22Rv1 (cell line): ENCODE measurements around the gene ERP27.

Source experiments
- ZFX ChIP-seq: fragments of 450-650 bp; IDR thresholded peaks from 2 replicates; pipeline ENCODE4 v1.6.1; 2017; ENCODE audit warnings: antibody characterized with exemption, borderline replicate concordance
- TF ChIP-seq, protein P1 (sequence below): fragments of 450-650 bp; IDR thresholded peaks from 2 replicates; pipeline ENCODE4 v1.5.1; 2017; ENCODE audit warnings: mild to moderate bottlenecking

- TF ChIP-seq, protein P1, sequence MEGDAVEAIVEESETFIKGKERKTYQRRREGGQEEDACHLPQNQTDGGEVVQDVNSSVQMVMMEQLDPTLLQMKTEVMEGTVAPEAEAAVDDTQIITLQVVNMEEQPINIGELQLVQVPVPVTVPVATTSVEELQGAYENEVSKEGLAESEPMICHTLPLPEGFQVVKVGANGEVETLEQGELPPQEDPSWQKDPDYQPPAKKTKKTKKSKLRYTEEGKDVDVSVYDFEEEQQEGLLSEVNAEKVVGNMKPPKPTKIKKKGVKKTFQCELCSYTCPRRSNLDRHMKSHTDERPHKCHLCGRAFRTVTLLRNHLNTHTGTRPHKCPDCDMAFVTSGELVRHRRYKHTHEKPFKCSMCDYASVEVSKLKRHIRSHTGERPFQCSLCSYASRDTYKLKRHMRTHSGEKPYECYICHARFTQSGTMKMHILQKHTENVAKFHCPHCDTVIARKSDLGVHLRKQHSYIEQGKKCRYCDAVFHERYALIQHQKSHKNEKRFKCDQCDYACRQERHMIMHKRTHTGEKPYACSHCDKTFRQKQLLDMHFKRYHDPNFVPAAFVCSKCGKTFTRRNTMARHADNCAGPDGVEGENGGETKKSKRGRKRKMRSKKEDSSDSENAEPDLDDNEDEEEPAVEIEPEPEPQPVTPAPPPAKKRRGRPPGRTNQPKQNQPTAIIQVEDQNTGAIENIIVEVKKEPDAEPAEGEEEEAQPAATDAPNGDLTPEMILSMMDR: no peak
- TF ChIP-seq ZFX: no peak
Measured at GRCh38 chr12:14948672-14949071, 10.3 kb upstream of the ERP27 start.
